ENCODE results near the gene NOXO1. TPM values are rescaled to one million over a fixed set of nuclear protein-coding genes. Genes with fewer than 3 reads are reported as not detected.

The NOXO1 gene
- total RNA-seq, 1 donor from 2014 or later = 1.6 TPM

GRCh38 chr16:1984347-1985225 is 3.3 kb upstream of the NOXO1 start:
- no peak for TF ChIP-seq CTCF (IDR thresholded peaks at IDR 0.05; ENCODE audit: insufficient read depth, low read length, severe bottlenecking)
- no peak for FAIRE-seq

DNA sequence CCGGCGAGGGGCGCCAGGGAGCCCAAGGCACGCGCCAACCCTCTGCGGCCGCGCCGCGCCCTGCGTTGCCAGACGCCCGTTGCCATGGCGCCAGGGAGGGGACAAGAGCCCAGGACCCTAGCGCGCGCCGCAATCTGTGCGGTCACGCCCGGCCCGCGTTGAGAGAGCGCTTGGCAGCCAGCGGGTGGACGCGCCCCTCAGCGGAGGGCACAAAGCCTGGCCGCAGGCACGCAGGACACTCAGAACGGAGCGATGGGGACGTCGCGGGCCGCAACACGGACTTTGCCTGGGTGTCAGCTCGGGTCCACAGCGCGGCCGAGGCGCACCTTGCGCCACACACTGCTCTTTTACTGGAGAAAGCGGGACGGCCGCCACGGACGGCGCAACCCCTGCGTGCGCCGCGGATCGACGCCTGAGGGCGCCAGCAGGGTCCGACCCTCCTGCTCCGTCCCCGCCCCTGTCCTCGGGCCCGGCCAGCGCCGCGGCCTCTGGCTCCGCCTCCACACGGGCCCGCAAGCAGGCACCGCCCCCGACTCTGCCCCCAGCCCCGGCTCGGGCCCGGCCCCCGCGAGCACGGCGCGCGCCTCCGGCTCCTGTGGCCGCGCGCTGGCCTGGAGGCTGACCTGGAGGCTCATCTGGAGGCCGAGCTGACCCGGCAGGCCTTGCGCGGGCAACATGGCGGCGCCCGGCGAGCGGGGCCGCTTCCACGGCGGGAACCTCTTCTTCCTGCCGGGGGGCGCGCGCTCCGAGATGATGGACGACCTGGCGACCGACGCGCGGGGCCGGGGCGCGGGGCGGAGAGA is 2.5 kb upstream of the NOXO1 start, which contains the start of gene GFER:
TSS of gene GFER (plus strand) at position 650 of the 803 bp plus-strand sequence. CDS start at position 676, 26 bp downstream.
- FAIRE-seq (no peak), DNase-seq (ENCODE audit: low read depth) (peak; percentile 56)
- Histone ChIP-seq H3K27me3 (ENCODE audit: control insufficient read depth, insufficient read depth, low read length) (peaks cover 9% of the 10 kb centered on the region), H3K4me3 (ENCODE audit: low read depth, low read length) (peak within 1 kb of the TSS; percentile 66), H3K36me3 (ENCODE audit: control insufficient read depth, insufficient read depth, low read length) (peaks cover 10% of the 10 kb centered on the region)
- TF ChIP-seq CTCF (IDR thresholded peaks at IDR 0.05; ENCODE audit: insufficient read depth, low read length, severe bottlenecking) = peak; percentile 18

More at GRCh38 chr16:1984347-1985225, 3.3 kb upstream of the NOXO1 start:
- DNase-seq (ENCODE audit: low read depth) = no peak
- H3K27me3 ChIP-seq (ENCODE audit: control insufficient read depth, insufficient read depth, low read length) = peaks cover 16% of the 10 kb centered on the region
- peaks cover 10% of the 10 kb centered on the region for H3K36me3 ChIP-seq (ENCODE audit: control insufficient read depth, insufficient read depth, low read length)
- peak overlapping the region; percentile 66 for H3K4me3 ChIP-seq (ENCODE audit: low read depth, low read length)

DNA sequence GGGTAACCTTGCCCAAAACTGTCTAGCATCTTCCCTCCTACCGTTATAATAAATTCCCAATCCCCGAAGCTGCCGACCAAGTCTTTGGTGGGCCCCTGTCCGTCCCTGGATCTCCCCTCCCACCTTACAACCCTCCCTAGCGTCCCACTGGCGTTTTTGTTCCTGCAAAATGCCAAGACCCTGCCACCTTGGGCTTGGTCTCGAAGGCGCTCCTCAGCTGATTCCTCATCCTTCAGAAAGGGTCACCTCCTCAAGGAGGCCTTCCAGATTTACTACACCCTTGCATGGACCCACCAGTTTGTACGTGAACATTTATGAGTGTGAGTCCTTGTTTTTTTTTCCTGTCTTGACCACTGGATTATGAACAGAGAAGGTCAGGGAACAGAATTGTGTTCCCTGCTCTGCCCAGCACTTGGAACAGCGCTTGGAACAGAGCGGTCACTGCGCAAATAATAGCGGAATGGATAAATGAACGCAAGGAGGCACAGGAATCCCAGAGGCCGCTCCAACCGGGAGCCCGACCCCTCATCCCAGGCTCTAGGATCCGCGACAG is 1.8 kb upstream of the NOXO1 start:
- peaks cover 13% of the 10 kb centered on the region for H3K36me3 ChIP-seq (ENCODE audit: control insufficient read depth, insufficient read depth, low read length)
- peak; percentile 19 for TF ChIP-seq CTCF (IDR thresholded peaks at IDR 0.05; ENCODE audit: insufficient read depth, low read length, severe bottlenecking)
- DNase-seq (ENCODE audit: low read depth) = no peak
- H3K4me3 ChIP-seq (ENCODE audit: low read depth, low read length) = peak overlapping the region; percentile 66
- H3K27me3 ChIP-seq (ENCODE audit: control insufficient read depth, insufficient read depth, low read length) = peaks cover 5% of the 10 kb centered on the region
- FAIRE-seq = no peak

DNA sequence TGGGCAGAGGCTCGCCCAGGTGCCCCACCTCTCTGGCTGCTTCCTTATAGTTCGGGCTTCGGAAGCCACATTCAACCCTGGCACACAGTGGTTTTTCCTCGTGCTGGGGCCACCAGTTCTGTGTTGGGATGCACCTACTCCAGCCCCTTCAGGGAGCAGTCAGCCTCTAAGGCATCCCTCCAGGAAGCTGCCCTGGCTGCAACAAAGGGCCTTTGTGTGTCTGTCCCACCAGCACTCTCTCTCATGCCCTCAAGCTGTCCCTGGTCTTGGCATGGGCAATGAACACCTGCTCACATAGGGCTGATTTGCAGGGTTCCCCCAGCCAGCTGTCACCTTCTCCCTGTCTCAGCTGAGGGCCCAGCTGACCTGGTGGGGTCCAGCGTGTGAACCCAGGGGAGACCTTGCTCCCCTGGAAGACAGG is 754 bp upstream of the NOXO1 start:
- H3K4me3 ChIP-seq (ENCODE audit: low read depth, low read length) = no peak overlapping the region
- DNase-seq (ENCODE audit: low read depth) (no peak), FAIRE-seq (no peak)
- peaks cover 18% of the 10 kb centered on the region for H3K36me3 ChIP-seq (ENCODE audit: control insufficient read depth, insufficient read depth, low read length)
- no peak for TF ChIP-seq CTCF (IDR thresholded peaks at IDR 0.05; ENCODE audit: insufficient read depth, low read length, severe bottlenecking)
- H3K27me3 ChIP-seq (ENCODE audit: control insufficient read depth, insufficient read depth, low read length) = peaks cover 5% of the 10 kb centered on the region

GRCh38 chr16:1980770-1981087 is 540 bp downstream of the NOXO1 start:
- Histone ChIP-seq H3K27me3 (ENCODE audit: control insufficient read depth, insufficient read depth, low read length) (peaks cover 5% of the 10 kb centered on the region), H3K4me3 (ENCODE audit: low read depth, low read length) (no peak overlapping the region), H3K36me3 (ENCODE audit: control insufficient read depth, insufficient read depth, low read length) (peaks cover 13% of the 10 kb centered on the region)
- TF ChIP-seq CTCF (IDR thresholded peaks at IDR 0.05; ENCODE audit: insufficient read depth, low read length, severe bottlenecking) = no peak
- DNase-seq (ENCODE audit: low read depth) = no peak
- FAIRE-seq = no peak
